Kidney (tissue), 14 donors: ENCODE measurements around the gene CDH8. TPM values are rescaled to one million over a fixed set of nuclear protein-coding genes. Genes with fewer than 3 reads are reported as not detected.

Experiments
- DNase-seq, 5 donors: peaks; one replicate each; pipeline ENCODE4 v3.0.0-alpha.2; 2013 to 2020
- FAIRE-seq: peaks from 2 replicates; lab custom pipeline; 2012; peaks lifted over from hg19 to GRCh38; lab: Jason Lieb, UNC
- H3K27ac ChIP-seq, 2 donors: one replicate each; pipeline ENCODE4 v1.7.0; 2013; ENCODE audit warnings: low read depth in 2 of 2, low read length in 2 of 2, inconsistent platforms in 1 of 2
- H3K27me3 ChIP-seq: one replicate; pipeline ENCODE4 v1.7.1; 2013; ENCODE audit warnings: low read length, inconsistent platforms; ENCODE audit not compliant: control insufficient read depth, insufficient read depth
- H3K36me3 ChIP-seq, 3 donors: one replicate each; pipeline versions ENCODE4 v1.7.0 to v1.7.1; 2013; ENCODE audit warnings: low read length in 3 of 3, control low read depth in 1 of 3, inconsistent platforms in 1 of 3; ENCODE audit not compliant: insufficient read depth in 3 of 3, control insufficient read depth in 2 of 3
- H3K4me1 ChIP-seq, 3 donors: one replicate each; pipeline versions ENCODE4 v1.7.0 to v1.7.1; 2013; ENCODE audit warnings: low read length in 3 of 3, inconsistent platforms in 1 of 3, low read depth in 1 of 3; ENCODE audit not compliant: control insufficient read depth in 2 of 3, insufficient read depth in 2 of 3
- H3K4me3 ChIP-seq, 3 donors: one replicate each; pipeline versions ENCODE4 v1.7.0 to v1.8.1; 2013; ENCODE audit warnings: low read length in 3 of 3, control low read depth in 1 of 3, inconsistent platforms in 1 of 3
- H3K9ac ChIP-seq, 3 donors: one replicate each; pipeline versions ENCODE4 v1.7.0 to v1.7.1; 2013; ENCODE audit warnings: low read length in 3 of 3, control low read depth in 1 of 3, inconsistent platforms in 1 of 3
- H3K9me3 ChIP-seq, 3 donors: one replicate each; pipeline versions ENCODE4 v1.7.0 to v1.7.1; 2013; ENCODE audit warnings: low read length in 3 of 3, control low read depth in 1 of 3, inconsistent platforms in 1 of 3; ENCODE audit not compliant: control insufficient read depth in 2 of 3, insufficient read depth in 1 of 3
- intact Hi-C: fragments of 100-400 bp; cut with DNase I; formaldehyde crosslinking; loops from one replicate; pipeline ENCODE4 v1.11.1; 2022
- polyA plus RNA-seq: library from polyadenylated mRNA; stranded (reverse); fragments of 350-450 nt; fragmentation: Illumina TruSeq; extraction: RNeasy Lipid Tissue Mini Kit (QIAGEN cat#74804); gene quantifications from one replicate; pipeline ENCODE4 v1.2.3, GENCODE V29; 2014; ENCODE audit warnings: low read depth, low replicate concordance; ENCODE audit not compliant: insufficient read depth
- total RNA-seq: library from RNA; stranded (reverse); fragmentation: NEBNext Ultra II Directional; extraction: Animal tissue kit (Norgen Biotek cat#: 25700); gene quantifications from one replicate; pipeline ENCODE4 v1.2.1, GENCODE V29; 2021
- TF ChIP-seq, protein P1 (sequence below): IDR thresholded peaks from 3 replicates; pipeline ENCODE4 v1.5.1; 2012; ENCODE audit warnings: mild to moderate bottlenecking, moderate library complexity, borderline replicate concordance; ENCODE audit not compliant: insufficient read depth; ENCODE audit errors: extremely low read depth
- donor health status: control.
- donor health status: control.
- donor health status: control.
- donor health status: control.
- donor health status: control.
- donor health status: DM: yes; HTN: yes; CAD: no.
- donor health status: Normal renal cell carcinoma (clear cell type).

CDH8 gene
- total and polyA plus RNA-seq, 2 donors from 2014 or later: 0.19 TPM; not detected in 1

DNA sequence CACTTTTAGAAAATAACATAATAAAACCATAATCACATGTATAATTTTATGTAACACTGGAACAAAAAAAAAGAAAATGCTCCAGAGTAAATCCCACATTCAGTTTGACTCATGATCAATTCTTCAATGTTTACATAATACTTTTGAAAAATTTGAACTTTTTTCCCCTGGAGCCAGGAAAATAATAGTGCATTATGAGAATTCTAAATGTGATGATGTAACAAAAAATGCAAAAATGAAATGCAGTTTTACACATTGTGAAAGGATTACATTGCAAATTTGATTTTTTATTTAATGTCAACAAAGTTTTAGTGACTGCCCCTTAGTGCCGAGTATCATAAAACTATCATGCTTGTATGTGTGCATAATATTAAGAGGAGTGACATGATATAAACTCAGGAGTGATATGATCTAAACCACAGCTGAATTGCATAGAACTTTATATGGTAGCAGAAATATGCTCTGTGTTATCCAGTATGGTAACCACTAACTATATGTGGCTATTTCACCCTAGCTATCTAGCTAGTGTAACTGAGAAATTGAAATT, 238.2 kb downstream of the CDH8 start:
- H3K9me3 ChIP-seq: no peaks in the 10 kb centered on the region
- no peak overlapping the region for H3K9ac ChIP-seq
- no peaks in the 10 kb centered on the region for H3K4me1 ChIP-seq
- intact Hi-C loops: no loop called here
- FAIRE-seq (no peak), DNase-seq (no peak)
- H3K36me3 ChIP-seq: no peaks in the 10 kb centered on the region
- H3K27ac ChIP-seq: no peak overlapping the region
- TF ChIP-seq, protein P1, sequence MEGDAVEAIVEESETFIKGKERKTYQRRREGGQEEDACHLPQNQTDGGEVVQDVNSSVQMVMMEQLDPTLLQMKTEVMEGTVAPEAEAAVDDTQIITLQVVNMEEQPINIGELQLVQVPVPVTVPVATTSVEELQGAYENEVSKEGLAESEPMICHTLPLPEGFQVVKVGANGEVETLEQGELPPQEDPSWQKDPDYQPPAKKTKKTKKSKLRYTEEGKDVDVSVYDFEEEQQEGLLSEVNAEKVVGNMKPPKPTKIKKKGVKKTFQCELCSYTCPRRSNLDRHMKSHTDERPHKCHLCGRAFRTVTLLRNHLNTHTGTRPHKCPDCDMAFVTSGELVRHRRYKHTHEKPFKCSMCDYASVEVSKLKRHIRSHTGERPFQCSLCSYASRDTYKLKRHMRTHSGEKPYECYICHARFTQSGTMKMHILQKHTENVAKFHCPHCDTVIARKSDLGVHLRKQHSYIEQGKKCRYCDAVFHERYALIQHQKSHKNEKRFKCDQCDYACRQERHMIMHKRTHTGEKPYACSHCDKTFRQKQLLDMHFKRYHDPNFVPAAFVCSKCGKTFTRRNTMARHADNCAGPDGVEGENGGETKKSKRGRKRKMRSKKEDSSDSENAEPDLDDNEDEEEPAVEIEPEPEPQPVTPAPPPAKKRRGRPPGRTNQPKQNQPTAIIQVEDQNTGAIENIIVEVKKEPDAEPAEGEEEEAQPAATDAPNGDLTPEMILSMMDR: no peak
- H3K27me3 ChIP-seq: no peaks in the 10 kb centered on the region
- no peak overlapping the region for H3K4me3 ChIP-seq

DNA sequence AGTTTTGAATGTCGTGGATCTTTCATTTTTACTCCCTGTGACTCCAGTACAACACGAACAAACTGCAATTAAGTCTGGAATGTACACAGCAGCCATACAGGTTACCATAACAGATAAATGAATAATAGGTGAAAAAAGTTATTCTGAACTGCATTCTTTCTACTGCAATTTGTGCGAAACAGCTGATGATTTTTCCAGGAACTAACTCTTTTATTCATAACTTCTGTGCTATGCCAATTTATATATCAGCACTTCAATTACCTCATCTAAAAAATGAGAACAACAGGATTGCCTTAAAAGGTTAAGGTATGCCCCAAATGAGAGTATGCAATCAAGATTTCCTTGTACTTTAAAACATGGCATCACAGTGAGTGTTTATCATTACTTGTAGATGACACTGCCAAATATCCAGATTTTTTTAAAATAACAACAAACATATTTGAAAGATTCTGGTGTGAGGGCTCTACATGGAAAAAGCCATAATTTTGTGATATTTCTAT, 238.9 kb downstream of the CDH8 start:
- Histone ChIP-seq H3K27me3 (no peaks in the 10 kb centered on the region), H3K27ac (no peak overlapping the region), H3K9ac (no peak overlapping the region), H3K4me1 (no peaks in the 10 kb centered on the region), H3K9me3 (no peaks in the 10 kb centered on the region), H3K4me3 (no peak overlapping the region), H3K36me3 (no peaks in the 10 kb centered on the region)
- DNase-seq: no peak
- intact Hi-C loops: no loop called here
- no peak for FAIRE-seq
- TF ChIP-seq, protein P1: no peak

DNA sequence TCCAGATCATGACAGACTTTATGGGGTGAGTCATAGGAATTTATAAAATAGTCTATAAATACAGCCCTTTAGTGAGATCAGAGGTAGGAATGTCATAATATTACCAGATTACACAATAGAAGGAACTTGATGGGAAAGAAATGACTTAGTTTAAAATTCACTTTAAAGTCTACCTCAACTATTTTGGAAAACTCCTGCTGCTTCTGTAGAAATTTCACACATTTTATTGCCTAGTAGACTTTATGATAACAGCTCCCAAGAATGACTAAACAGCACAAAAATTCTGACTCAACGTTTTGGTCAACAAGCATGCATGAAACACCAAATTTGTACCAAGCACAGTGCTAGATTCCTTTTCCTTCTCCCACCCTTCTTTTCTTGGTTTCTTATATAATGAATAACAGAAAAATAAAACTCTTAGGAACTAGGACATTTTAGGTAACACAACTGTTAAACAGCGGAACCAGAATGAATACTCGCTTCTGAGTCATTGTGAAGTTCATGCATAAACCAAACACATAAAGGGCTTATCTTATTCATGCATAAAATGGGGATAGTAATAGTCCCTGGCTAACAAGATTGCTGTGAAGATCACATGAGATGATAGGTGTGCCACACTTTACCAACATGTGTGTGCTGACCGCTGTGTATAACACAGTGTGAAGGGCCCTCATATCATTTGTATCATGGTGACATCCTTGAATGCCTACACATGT, 243.9 kb downstream of the CDH8 start:
- no peak for DNase-seq

More for the DNA sequence above, 243.9 kb downstream of the CDH8 start:
- Histone ChIP-seq H3K9ac (no peak overlapping the region), H3K27ac (no peak overlapping the region), H3K36me3 (no peaks in the 10 kb centered on the region), H3K27me3 (no peaks in the 10 kb centered on the region), H3K4me3 (no peak overlapping the region), H3K9me3 (no peaks in the 10 kb centered on the region), H3K4me1 (no peaks in the 10 kb centered on the region)
- no peak for FAIRE-seq
- TF ChIP-seq, protein P1: no peak
- intact Hi-C loops: no loop called here
